HepG2 (cell line): Measurements from ENCODE around the gene FBXL7. TPM values are rescaled to one million over a fixed set of nuclear protein-coding genes. Genes with fewer than 3 reads are reported as not detected.

Experiments
- ATAC-seq: fragments of 200-7000 bp; cut with Tn5 transposase; 3 replicates; pipeline ENCODE4 v1.9.1; 2020; ENCODE audit warnings: mild to moderate bottlenecking, moderate library complexity
- BruUV-seq: library from RNA; stranded (reverse); fragments of 400-500 nt; replicated peaks from 2 replicates; lab custom pipeline; 2021; lab: Mats Ljungman, UMichigan
- CTCF ChIA-PET: fragments of 300-600 bp; formaldehyde crosslinking; extraction: SDS; loops from one replicate; lab custom pipeline; 2021; ENCODE audit warnings: low total read pairs, inconsistent platforms, low intra/inter-chr PET ratio; lab: Yijun Ruan, JAX
- POLR2A ChIA-PET: fragments of 350-600 bp; sonication (Branson Sonifier 250); formaldehyde crosslinking; loops from one replicate; lab custom pipeline; 2020; ENCODE audit warnings: antibody characterized with exemption, inconsistent platforms; lab: Yijun Ruan, JAX
- DNase-seq: peaks from one replicate; pipeline ENCODE4 v3.0.0-alpha.2; 2015; ENCODE audit warnings: low spot score
- FAIRE-seq: peaks from 3 replicates; lab custom pipeline; 2011; peaks lifted over from hg19 to GRCh38; lab: Jason Lieb, UNC
- H2AFZ ChIP-seq: one replicate; pipeline ENCODE4 v1.6.1; 2011; ENCODE audit warnings: low read length, inconsistent platforms
- H3K27ac ChIP-seq: fragments of 300-600 bp; 3 replicates; pipeline ENCODE4 v1.8.0; 2011; ENCODE audit warnings: mixed run types, mild to moderate bottlenecking, mixed read lengths, low read length, inconsistent platforms; ENCODE audit not compliant: insufficient read depth; ENCODE audit errors: extremely low read length
- H3K27me3 ChIP-seq, 2 experiments: fragments of 200-600 bp in 1 of 2; 2 replicates in 1 of 2; 3 replicates in 1 of 2; pipeline versions ENCODE4 v1.6.0 to v1.8.0; 2011; ENCODE audit warnings: low read length in 2 of 2, mild to moderate bottlenecking in 2 of 2, moderate library complexity in 2 of 2, inconsistent platforms in 1 of 2; ENCODE audit not compliant: insufficient read depth in 2 of 2, control insufficient read depth in 1 of 2
- H3K36me3 ChIP-seq, 2 experiments: fragments of 200-600 bp in 1 of 2; replicated peaks in 1 of 2; 2 replicates in 1 of 2; 3 replicates in 1 of 2; pipeline versions ENCODE4 v1.5.1 to v1.8.0; 2011; ENCODE audit warnings: low read length in 2 of 2, inconsistent platforms in 1 of 2; ENCODE audit not compliant: insufficient read depth in 2 of 2, control insufficient read depth in 1 of 2
- H3K4me1 ChIP-seq: 2 replicates; pipeline ENCODE4 v1.5.1; 2012; ENCODE audit warnings: low read length, inconsistent platforms; ENCODE audit not compliant: insufficient read depth
- H3K4me2 ChIP-seq: 2 replicates; pipeline ENCODE4 v1.6.0; 2011; ENCODE audit warnings: low read depth, low read length, inconsistent platforms
- H3K4me3 ChIP-seq, 3 experiments: fragments of 200-600 bp in 1 of 3; sonication (generic), shearing (Covaris generic) in 1 of 3; replicated peaks in 1 of 3; 2 replicates each; pipeline ENCODE4 v1.5.1; 2011 to 2016; ENCODE audit warnings: low read length in 3 of 3, inconsistent platforms in 2 of 3, low read depth in 2 of 3, mild to moderate bottlenecking in 2 of 3, control low read depth in 1 of 3, mixed read lengths in 1 of 3; ENCODE audit not compliant: insufficient read depth in 1 of 3
- H3K79me2 ChIP-seq: one replicate; pipeline ENCODE4 v1.6.1; 2011; ENCODE audit warnings: low read length, inconsistent platforms; ENCODE audit not compliant: insufficient read depth
- H3K9ac ChIP-seq: 2 replicates; pipeline ENCODE4 v1.6.0; 2011; ENCODE audit warnings: mild to moderate bottlenecking, low read depth, low read length, inconsistent platforms; ENCODE audit not compliant: insufficient read depth
- H3K9me3 ChIP-seq: 2 replicates; pipeline ENCODE4 v1.5.1; 2012; ENCODE audit warnings: mild to moderate bottlenecking, low read length
- H4K20me1 ChIP-seq: 2 replicates; pipeline ENCODE4 v1.6.0; 2011; ENCODE audit warnings: inconsistent platforms, mild to moderate bottlenecking, low read length, moderate library complexity; ENCODE audit not compliant: insufficient read depth
- PCBP1 ChIP-seq: fragments of 200-400 bp; formaldehyde crosslinking; IDR thresholded peaks from 2 replicates; pipeline ENCODE4 v1.6.1; 2017; ENCODE audit warnings: mild to moderate bottlenecking, low read depth, low read length, borderline replicate concordance
- PHF20 ChIP-seq: sonication (generic); formaldehyde crosslinking; IDR thresholded peaks from 2 replicates; pipeline ENCODE4 v1.5.0; 2020; ENCODE audit warnings: mild to moderate bottlenecking, missing genetic modification reagents
- SKI ChIP-seq: fragments of 450-650 bp; IDR thresholded peaks from one replicate; pipeline ENCODE4 v1.6.1; 2018; ENCODE audit warnings: mild to moderate bottlenecking; ENCODE audit not compliant: partially characterized antibody
- SRY ChIP-seq: sonication (generic); formaldehyde crosslinking; IDR thresholded peaks from 2 replicates; pipeline ENCODE4 v1.8.0; 2022; ENCODE audit warnings: mild to moderate bottlenecking, missing genetic modification reagents
- ZNF225 ChIP-seq: sonication (generic); formaldehyde crosslinking; IDR thresholded peaks from 2 replicates; pipeline ENCODE4 v1.4.0; 2020; ENCODE audit warnings: mild to moderate bottlenecking, missing genetic modification reagents
- ZNF317 ChIP-seq: sonication (generic); formaldehyde crosslinking; IDR thresholded peaks from 2 replicates; pipeline ENCODE4 v1.5.0; 2020; ENCODE audit warnings: mild to moderate bottlenecking, missing genetic modification reagents
- ZNF709 ChIP-seq: sonication (generic); formaldehyde crosslinking; IDR thresholded peaks from 2 replicates; pipeline ENCODE4 v1.5.0; 2020; ENCODE audit warnings: mild to moderate bottlenecking, missing genetic modification reagents
- WGBS: methylation state at CpG from one replicate; pipeline ENCODE4 v1.1.6; 2017; ENCODE audit warnings: low lambda C conversion rate; 5-methylcytosine and 5-hydroxymethylcytosine counted together
- in situ Hi-C: cut with HindIII; loops from 2 replicates; pipeline ENCODE4 v1.10.0; 2017; ENCODE audit warnings: low pct_unique_long_range_greater_than_20kb; ENCODE audit not compliant: extremely low pct_ligation_motif_present
- intact Hi-C: fragments of 100-400 bp; cut with micrococcal nuclease; formaldehyde crosslinking; loops from one replicate; pipeline ENCODE4 v1.10.0; 2022; ENCODE audit not compliant: unreplicated experiment
- polyA plus RNA-seq, 8 experiments: library from polyadenylated mRNA; depleted of rRNA in 3 of 8; stranded (reverse) in 7 of 8; unstranded in 1 of 8; fragments of >200 nt; fragmentation: Illumina TruSeq in 4 of 8; extraction: Trizol in 4 of 8; gene quantifications; 2 replicates each; pipeline versions ENCODE4 v1.2.1 to v1.2.3, GENCODE V29; 2011 to 2016; ENCODE audit warnings: low read depth in 4 of 8, missing spikeins in 1 of 8, mixed read lengths in 1 of 8; ENCODE audit not compliant: insufficient read depth in 1 of 8
- total RNA-seq, 5 experiments: library from RNA; depleted of rRNA; stranded (reverse); fragments of >200 nt; fragmentation: Illumina TruSeq; extraction: Trizol; gene quantifications; 2 replicates each; pipeline ENCODE4 v1.2.3, GENCODE V29; 2016; ENCODE audit warnings: low read depth in 1 of 5
- TF ChIP-seq, protein P1 (sequence below): sonication (generic); formaldehyde crosslinking; IDR thresholded peaks from 2 replicates; pipeline ENCODE4 v1.8.0; 2022; ENCODE audit warnings: mild to moderate bottlenecking, missing genetic modification reagents; ENCODE audit not compliant: insufficient replicate concordance
- TF ChIP-seq, protein P2 (sequence below): IDR thresholded peaks from 2 replicates; pipeline ENCODE4 v1.6.1; 2016

The FBXL7 gene
- total and polyA plus RNA-seq, 2 of the 13 experiments (the other 11 are each of a cell fraction or from before 2014, with no cell fraction given), result 0.07 TPM; not detected in 1

DNA sequence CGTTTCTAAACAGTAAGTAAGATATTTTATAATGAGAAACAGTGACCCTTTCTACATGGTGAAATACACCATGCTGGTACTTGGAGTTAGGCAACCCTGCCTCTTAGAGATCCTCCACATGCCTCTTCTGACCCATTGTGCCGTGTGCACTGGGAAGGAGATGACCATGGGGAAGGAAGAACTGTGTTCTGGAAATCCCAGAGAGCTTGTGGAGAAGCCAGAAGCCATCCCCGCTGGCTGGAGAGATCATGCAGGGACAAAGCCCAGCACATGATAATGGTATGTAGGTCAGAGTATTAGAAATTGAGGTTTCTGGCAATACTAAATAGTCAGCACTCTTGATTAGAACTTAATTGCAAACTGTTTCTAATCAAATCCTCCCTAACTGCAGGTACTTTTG, 307.3 kb downstream of the FBXL7 start:
- TF ChIP-seq ZNF709 (CRISPR knock-in tag) (no peak), SKI (no peak), ZNF317 (no peak), PCBP1 (no peak), SRY (no peak), ZNF225 (CRISPR knock-in tag) (no peak), PHF20 (CRISPR knock-in tag) (no peak)
- TF ChIP-seq, protein P1, sequence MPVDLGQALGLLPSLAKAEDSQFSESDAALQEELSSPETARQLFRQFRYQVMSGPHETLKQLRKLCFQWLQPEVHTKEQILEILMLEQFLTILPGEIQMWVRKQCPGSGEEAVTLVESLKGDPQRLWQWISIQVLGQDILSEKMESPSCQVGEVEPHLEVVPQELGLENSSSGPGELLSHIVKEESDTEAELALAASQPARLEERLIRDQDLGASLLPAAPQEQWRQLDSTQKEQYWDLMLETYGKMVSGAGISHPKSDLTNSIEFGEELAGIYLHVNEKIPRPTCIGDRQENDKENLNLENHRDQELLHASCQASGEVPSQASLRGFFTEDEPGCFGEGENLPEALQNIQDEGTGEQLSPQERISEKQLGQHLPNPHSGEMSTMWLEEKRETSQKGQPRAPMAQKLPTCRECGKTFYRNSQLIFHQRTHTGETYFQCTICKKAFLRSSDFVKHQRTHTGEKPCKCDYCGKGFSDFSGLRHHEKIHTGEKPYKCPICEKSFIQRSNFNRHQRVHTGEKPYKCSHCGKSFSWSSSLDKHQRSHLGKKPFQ (CRISPR knock-in tag), result no peak
- TF ChIP-seq, protein P2, sequence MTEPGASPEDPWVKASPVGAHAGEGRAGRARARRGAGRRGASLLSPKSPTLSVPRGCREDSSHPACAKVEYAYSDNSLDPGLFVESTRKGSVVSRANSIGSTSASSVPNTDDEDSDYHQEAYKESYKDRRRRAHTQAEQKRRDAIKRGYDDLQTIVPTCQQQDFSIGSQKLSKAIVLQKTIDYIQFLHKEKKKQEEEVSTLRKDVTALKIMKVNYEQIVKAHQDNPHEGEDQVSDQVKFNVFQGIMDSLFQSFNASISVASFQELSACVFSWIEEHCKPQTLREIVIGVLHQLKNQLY (CRISPR knock-in tag), result no peak

More for the DNA sequence above, 307.3 kb downstream of the FBXL7 start:
- Histone ChIP-seq H3K27me3 (no peaks in the 10 kb centered on the region), H3K9me3 (peaks cover 20% of the 10 kb centered on the region), H4K20me1 (no peaks in the 10 kb centered on the region), H3K4me1 (no peaks in the 10 kb centered on the region), H3K36me3 (no peaks in the 10 kb centered on the region), H3K4me2 (no peak overlapping the region), H3K4me3 (no peak overlapping the region), H3K79me2 (no peaks in the 10 kb centered on the region), H2AFZ (no peak overlapping the region), H3K27ac (no peak overlapping the region), H3K9ac (no peak overlapping the region)
- 4% methylated on average over 3 of the region's 3 CpGs for WGBS
- POLR2A ChIA-PET, result no interaction called here
- ATAC-seq (no peak), DNase-seq (no peak), FAIRE-seq (no peak)
- no TSS peak for BruUV-seq
- CTCF ChIA-PET, result no interaction called here
- in situ Hi-C loops (no loop called here), intact Hi-C loops (no loop called here)
